ENCODE measurements around the gene NLK. TPM values are rescaled to one million over a fixed set of nuclear protein-coding genes. Genes with fewer than 3 reads are reported as not detected.
"Not testable (repeated sequence)": the region's sequence is repeated elsewhere in the genome, so short reads cannot be mapped to it uniquely, and the experiment has no call there.

Gene NLK
- 17.2 and 21.8 TPM in 2 replicates for total RNA-seq (2014; rRNA removed; shearing (Covaris generic))

GRCh38 chr17:28042657-28042720 lies at the start of gene NLK:
Gene NLK, plus strand, starts transcription at chr17:28042677. Its CDS starts 197 bp downstream, at chr17:28042874.
- DNase-seq (ENCODE audit: low spot score): no peak
- in situ Hi-C loops (cut with HindIII; ENCODE audit: low sequenced_read_pairs): no loop called here

- DNase-seq (ENCODE audit: low spot score): no peak
- in situ Hi-C loops (cut with HindIII; ENCODE audit: low sequenced_read_pairs): no loop called here
Measured at GRCh38 chr17:27993161-27993695, 49.2 kb upstream of the NLK start.

GRCh38 chr17:27993723-27994310 lies 48.7 kb upstream of the NLK start:
- in situ Hi-C loops (cut with HindIII; ENCODE audit: low sequenced_read_pairs): no loop called here
- no peak for DNase-seq (ENCODE audit: low spot score)

GRCh38 chr17:27994586-27994985 lies 47.9 kb upstream of the NLK start:
- in situ Hi-C loops (cut with HindIII; ENCODE audit: low sequenced_read_pairs): no loop called here
- DNase-seq (ENCODE audit: low spot score): no peak

- DNase-seq (ENCODE audit: low spot score): no peak
- in situ Hi-C loops (cut with HindIII; ENCODE audit: low sequenced_read_pairs): no loop called here
Measured at GRCh38 chr17:27995554-27995953, 46.9 kb upstream of the NLK start.

GRCh38 chr17:27996202-27997043 lies 46.1 kb upstream of the NLK start:
- DNase-seq (ENCODE audit: low spot score): no peak
- in situ Hi-C loops (cut with HindIII; ENCODE audit: low sequenced_read_pairs): no loop called here

- in situ Hi-C loops (cut with HindIII; ENCODE audit: low sequenced_read_pairs): no loop called here
- DNase-seq (ENCODE audit: low spot score): no peak
Measured at GRCh38 chr17:27997044-27997401, 45.5 kb upstream of the NLK start.

GRCh38 chr17:27997522-27997921 lies 45.0 kb upstream of the NLK start:
- in situ Hi-C loops (cut with HindIII; ENCODE audit: low sequenced_read_pairs): no loop called here
- no peak for DNase-seq (ENCODE audit: low spot score)

- in situ Hi-C loops (cut with HindIII; ENCODE audit: low sequenced_read_pairs): no loop called here
- no peak for DNase-seq (ENCODE audit: low spot score)
Measured at GRCh38 chr17:28001149-28001548, 41.3 kb upstream of the NLK start.

- DNase-seq (ENCODE audit: low spot score): no peak
- in situ Hi-C loops (cut with HindIII; ENCODE audit: low sequenced_read_pairs): no loop called here
Measured at GRCh38 chr17:28004344-28004743, 38.1 kb upstream of the NLK start.

GRCh38 chr17:28007925-28008324 lies 34.6 kb upstream of the NLK start:
- in situ Hi-C loops (cut with HindIII; ENCODE audit: low sequenced_read_pairs); DNase-seq (ENCODE audit: low spot score): not testable (repeated sequence)

GRCh38 chr17:28008513-28008912 lies 34.0 kb upstream of the NLK start:
- in situ Hi-C loops (cut with HindIII; ENCODE audit: low sequenced_read_pairs): no loop called here
- no peak for DNase-seq (ENCODE audit: low spot score)

- no peak for DNase-seq (ENCODE audit: low spot score)
- in situ Hi-C loops (cut with HindIII; ENCODE audit: low sequenced_read_pairs): no loop called here
Measured at GRCh38 chr17:28010406-28010805, 32.1 kb upstream of the NLK start.

- in situ Hi-C loops (cut with HindIII; ENCODE audit: low sequenced_read_pairs): no loop called here
Measured at GRCh38 chr17:28018439-28019070, 23.9 kb upstream of the NLK start.

GRCh38 chr17:28020515-28020914 lies 22.0 kb upstream of the NLK start:
- in situ Hi-C loops (cut with HindIII; ENCODE audit: low sequenced_read_pairs): no loop called here
- no peak for DNase-seq (ENCODE audit: low spot score)

More at GRCh38 chr17:28018439-28019070, 23.9 kb upstream of the NLK start:
- no peak for DNase-seq (ENCODE audit: low spot score)

- in situ Hi-C loops (cut with HindIII; ENCODE audit: low sequenced_read_pairs): no loop called here
- no peak for DNase-seq (ENCODE audit: low spot score)
Measured at GRCh38 chr17:28029044-28029443, 13.4 kb upstream of the NLK start.

- in situ Hi-C loops (cut with HindIII; ENCODE audit: low sequenced_read_pairs): no loop called here
- DNase-seq (ENCODE audit: low spot score): no peak
Measured at GRCh38 chr17:28030386-28030785, 12.1 kb upstream of the NLK start.

GRCh38 chr17:28031174-28031573 lies 11.3 kb upstream of the NLK start:
- DNase-seq (ENCODE audit: low spot score): no peak
- in situ Hi-C loops (cut with HindIII; ENCODE audit: low sequenced_read_pairs): no loop called here

- in situ Hi-C loops (cut with HindIII; ENCODE audit: low sequenced_read_pairs): no loop called here
- DNase-seq (ENCODE audit: low spot score): no peak
Measured at GRCh38 chr17:28033972-28034714, 8.3 kb upstream of the NLK start.

- DNase-seq (ENCODE audit: low spot score); in situ Hi-C loops (cut with HindIII; ENCODE audit: low sequenced_read_pairs): not testable (repeated sequence)
Measured at GRCh38 chr17:28035452-28035851, 7.0 kb upstream of the NLK start.

All from G401 (cell line).